ENCODE measurements around the gene PACSIN2.
A peak's percentile ranks its signal among the peaks of the same experiment; 100 is the strongest.

The PACSIN2 gene

GRCh38 chr22:42983470-42983869 lies 31.5 kb downstream of the PACSIN2 start:
- H3K27ac ChIP-seq (ENCODE audit: low read length, poor library complexity, severe bottlenecking), result no peak overlapping the region
- H3K14ac ChIP-seq (ENCODE audit: low read length in 2 of 2), result no peak overlapping the region
- no peak overlapping the region for H4K8ac ChIP-seq (ENCODE audit: low read length)
- peaks cover 2% of the 10 kb centered on the region for H3K4me1 ChIP-seq (ENCODE audit: control insufficient read depth, insufficient read depth, low read depth, low read length)
- H2BK120ac ChIP-seq (ENCODE audit: low read depth, low read length), result no peak overlapping the region
- H3K9me3 ChIP-seq (ENCODE audit: control insufficient read depth, low read length), result no peaks in the 10 kb centered on the region
- peaks cover 4% of the 10 kb centered on the region for H3K79me1 ChIP-seq (replicated peaks; ENCODE audit: low read length, poor library complexity, severe bottlenecking)
- no peak overlapping the region for H3K23ac ChIP-seq (ENCODE audit: low read length in 2 of 2)
- no peak overlapping the region for H3K4me3 ChIP-seq (ENCODE audit: insufficient read depth in 1 of 2, low read depth in 1 of 2, low read length in 2 of 2)
- no peak overlapping the region for H3K18ac ChIP-seq (ENCODE audit: low read depth in 1 of 2, low read length in 2 of 2)
- no peak overlapping the region for H3K9ac ChIP-seq (ENCODE audit: low read length)
- H4K91ac ChIP-seq (ENCODE audit: low read length), result no peak overlapping the region
- H2BK15ac ChIP-seq (ENCODE audit: low read depth, poor library complexity, severe bottlenecking), result no peak overlapping the region
- H3K36me3 ChIP-seq (ENCODE audit: control insufficient read depth in 1 of 2, insufficient read depth in 2 of 2, low read depth in 1 of 2, low read length in 2 of 2), result peaks cover 0 to 5% of the 10 kb centered on the region in 2 experiments
- DNase-seq, result no peak
- H3K4ac ChIP-seq (ENCODE audit: low read depth in 1 of 2, low read length in 2 of 2), result no peak overlapping the region
- no peak overlapping the region for H2BK5ac ChIP-seq (ENCODE audit: low read depth, low read length, poor library complexity, severe bottlenecking)
- no peaks in the 10 kb centered on the region for H3K27me3 ChIP-seq (ENCODE audit: control insufficient read depth in 1 of 2, insufficient read depth in 1 of 2, low read length in 2 of 2)
- H2AK5ac ChIP-seq (ENCODE audit: low read length, severe bottlenecking), result no peak overlapping the region
- H2AFZ ChIP-seq (ENCODE audit: low read depth, low read length), result no peak overlapping the region
- H2BK12ac ChIP-seq (ENCODE audit: low read length in 2 of 2), result no peak overlapping the region
- H3K4me2 ChIP-seq (ENCODE audit: low read length, poor library complexity, severe bottlenecking), result no peak overlapping the region

GRCh38 chr22:42979606-42980005 lies 35.3 kb downstream of the PACSIN2 start:
- peaks cover 11% of the 10 kb centered on the region for H3K4me1 ChIP-seq (ENCODE audit: control insufficient read depth, insufficient read depth, low read depth, low read length)
- H2AK5ac ChIP-seq (ENCODE audit: low read length, severe bottlenecking), result no peak overlapping the region
- no peak for DNase-seq
- no peak overlapping the region for H4K91ac ChIP-seq (ENCODE audit: low read length)
- H2BK12ac ChIP-seq (ENCODE audit: low read length in 2 of 2), result no peak overlapping the region
- no peak overlapping the region for H3K9ac ChIP-seq (ENCODE audit: low read length)
- peaks cover 16% of the 10 kb centered on the region for H3K79me1 ChIP-seq (replicated peaks; ENCODE audit: low read length, poor library complexity, severe bottlenecking)
- H3K14ac ChIP-seq (ENCODE audit: low read length in 2 of 2), result no peak overlapping the region
- H3K4ac ChIP-seq (ENCODE audit: low read depth in 1 of 2, low read length in 2 of 2), result no peak overlapping the region
- H3K18ac ChIP-seq (ENCODE audit: low read depth in 1 of 2, low read length in 2 of 2), result no peak overlapping the region
- no peak overlapping the region for H3K23ac ChIP-seq (ENCODE audit: low read length in 2 of 2)
- no peak overlapping the region for H2BK5ac ChIP-seq (ENCODE audit: low read depth, low read length, poor library complexity, severe bottlenecking)
- H2BK120ac ChIP-seq (ENCODE audit: low read depth, low read length), result no peak overlapping the region
- no peak overlapping the region for H3K4me3 ChIP-seq (ENCODE audit: insufficient read depth in 1 of 2, low read depth in 1 of 2, low read length in 2 of 2)
- WGBS, result 94% methylated on average over 4 of the region's 4 CpGs
- no peak overlapping the region for H3K4me2 ChIP-seq (ENCODE audit: low read length, poor library complexity, severe bottlenecking)
- H3K27me3 ChIP-seq (ENCODE audit: control insufficient read depth in 1 of 2, insufficient read depth in 1 of 2, low read length in 2 of 2), result no peaks in the 10 kb centered on the region
- no peak overlapping the region for H4K8ac ChIP-seq (ENCODE audit: low read length)
- no peaks in the 10 kb centered on the region for H3K9me3 ChIP-seq (ENCODE audit: control insufficient read depth, low read length)
- H2BK15ac ChIP-seq (ENCODE audit: low read depth, poor library complexity, severe bottlenecking), result no peak overlapping the region
- no peaks in the 10 kb centered on the region for H3K36me3 ChIP-seq (ENCODE audit: control insufficient read depth in 1 of 2, insufficient read depth in 2 of 2, low read depth in 1 of 2, low read length in 2 of 2)
- no peak overlapping the region for H2AFZ ChIP-seq (ENCODE audit: low read depth, low read length)
- no peak overlapping the region for H3K27ac ChIP-seq (ENCODE audit: low read length, poor library complexity, severe bottlenecking)

GRCh38 chr22:42978453-42979103 lies 36.4 kb downstream of the PACSIN2 start:
- no peak overlapping the region for H4K8ac ChIP-seq (ENCODE audit: low read length)
- H3K4me2 ChIP-seq (ENCODE audit: low read length, poor library complexity, severe bottlenecking), result no peak overlapping the region
- H3K14ac ChIP-seq (ENCODE audit: low read length in 2 of 2), result no peak overlapping the region
- H3K27me3 ChIP-seq (ENCODE audit: control insufficient read depth in 1 of 2, insufficient read depth in 1 of 2, low read length in 2 of 2), result no peaks in the 10 kb centered on the region
- no peak overlapping the region for H2BK15ac ChIP-seq (ENCODE audit: low read depth, poor library complexity, severe bottlenecking)
- no peak overlapping the region for H3K4ac ChIP-seq (ENCODE audit: low read depth in 1 of 2, low read length in 2 of 2)
- no peak overlapping the region for H4K91ac ChIP-seq (ENCODE audit: low read length)
- no peak overlapping the region for H2BK12ac ChIP-seq (ENCODE audit: low read length in 2 of 2)
- no peak overlapping the region for H2AFZ ChIP-seq (ENCODE audit: low read depth, low read length)
- H3K9ac ChIP-seq (ENCODE audit: low read length), result peak overlapping the region; percentile 36
- WGBS, result 84% methylated on average over 5 of the region's 5 CpGs
- H2AK5ac ChIP-seq (ENCODE audit: low read length, severe bottlenecking), result no peak overlapping the region
- H2BK5ac ChIP-seq (ENCODE audit: low read depth, low read length, poor library complexity, severe bottlenecking), result no peak overlapping the region
- H2BK120ac ChIP-seq (ENCODE audit: low read depth, low read length), result no peak overlapping the region
- H3K4me3 ChIP-seq (ENCODE audit: insufficient read depth in 1 of 2, low read depth in 1 of 2, low read length in 2 of 2), result peak overlapping the region in 1 of 2 experiments; percentile 14
- no peaks in the 10 kb centered on the region for H3K36me3 ChIP-seq (ENCODE audit: control insufficient read depth in 1 of 2, insufficient read depth in 2 of 2, low read depth in 1 of 2, low read length in 2 of 2)
- H3K23ac ChIP-seq (ENCODE audit: low read length in 2 of 2), result peak overlapping the region in 1 of 2 experiments; percentile 1
- H3K27ac ChIP-seq (ENCODE audit: low read length, poor library complexity, severe bottlenecking), result no peak overlapping the region
- no peak for DNase-seq
- H3K18ac ChIP-seq (ENCODE audit: low read depth in 1 of 2, low read length in 2 of 2), result no peak overlapping the region
- peaks cover 21% of the 10 kb centered on the region for H3K79me1 ChIP-seq (replicated peaks; ENCODE audit: low read length, poor library complexity, severe bottlenecking)
- H3K4me1 ChIP-seq (ENCODE audit: control insufficient read depth, insufficient read depth, low read depth, low read length), result peaks cover 11% of the 10 kb centered on the region
- H3K9me3 ChIP-seq (ENCODE audit: control insufficient read depth, low read length), result no peaks in the 10 kb centered on the region

GRCh38 chr22:42977569-42977968 lies 37.4 kb downstream of the PACSIN2 start:
- peaks cover 23% of the 10 kb centered on the region for H3K79me1 ChIP-seq (replicated peaks; ENCODE audit: low read length, poor library complexity, severe bottlenecking)
- H4K91ac ChIP-seq (ENCODE audit: low read length), result no peak overlapping the region
- peak overlapping the region; percentile 36 for H3K9ac ChIP-seq (ENCODE audit: low read length)
- H2BK15ac ChIP-seq (ENCODE audit: low read depth, poor library complexity, severe bottlenecking), result no peak overlapping the region
- H3K23ac ChIP-seq (ENCODE audit: low read length in 2 of 2), result no peak overlapping the region
- H3K4me2 ChIP-seq (ENCODE audit: low read length, poor library complexity, severe bottlenecking), result no peak overlapping the region
- H3K14ac ChIP-seq (ENCODE audit: low read length in 2 of 2), result no peak overlapping the region
- H3K36me3 ChIP-seq (ENCODE audit: control insufficient read depth in 1 of 2, insufficient read depth in 2 of 2, low read depth in 1 of 2, low read length in 2 of 2), result no peaks in the 10 kb centered on the region
- no peaks in the 10 kb centered on the region for H3K27me3 ChIP-seq (ENCODE audit: control insufficient read depth in 1 of 2, insufficient read depth in 1 of 2, low read length in 2 of 2)
- peaks cover 14% of the 10 kb centered on the region for H3K4me1 ChIP-seq (ENCODE audit: control insufficient read depth, insufficient read depth, low read depth, low read length)
- WGBS, result 98% methylated on average over 6 of the region's 6 CpGs
- no peak overlapping the region for H3K4me3 ChIP-seq (ENCODE audit: insufficient read depth in 1 of 2, low read depth in 1 of 2, low read length in 2 of 2)
- no peaks in the 10 kb centered on the region for H3K9me3 ChIP-seq (ENCODE audit: control insufficient read depth, low read length)
- no peak overlapping the region for H3K27ac ChIP-seq (ENCODE audit: low read length, poor library complexity, severe bottlenecking)
- H2BK120ac ChIP-seq (ENCODE audit: low read depth, low read length), result no peak overlapping the region
- no peak for DNase-seq
- H3K18ac ChIP-seq (ENCODE audit: low read depth in 1 of 2, low read length in 2 of 2), result no peak overlapping the region
- no peak overlapping the region for H2BK5ac ChIP-seq (ENCODE audit: low read depth, low read length, poor library complexity, severe bottlenecking)
- H4K8ac ChIP-seq (ENCODE audit: low read length), result no peak overlapping the region
- H2AFZ ChIP-seq (ENCODE audit: low read depth, low read length), result no peak overlapping the region
- no peak overlapping the region for H2AK5ac ChIP-seq (ENCODE audit: low read length, severe bottlenecking)
- no peak overlapping the region for H2BK12ac ChIP-seq (ENCODE audit: low read length in 2 of 2)
- H3K4ac ChIP-seq (ENCODE audit: low read depth in 1 of 2, low read length in 2 of 2), result no peak overlapping the region
